Caki2 (cell line): Measurements from ENCODE around the gene ARHGAP45. TPM values are rescaled to one million over a fixed set of nuclear protein-coding genes. Genes with fewer than 3 reads are reported as not detected.

ENCODE experiments used
- DNase-seq: peaks from one replicate; pipeline ENCODE4 v3.0.0-alpha.2; 2015; ENCODE audit warnings: low read depth
- in situ Hi-C: cut with HindIII; loops from 2 replicates; pipeline ENCODE4 v1.10.0; 2016; ENCODE audit warnings: low sequenced_read_pairs, low pct_unique_long_range_greater_than_20kb, mixed read lengths
- total RNA-seq: library from RNA; depleted of rRNA; stranded (reverse); fragments of >200 nt; shearing (Covaris generic); gene quantifications from 2 replicates; pipeline ENCODE4 v1.2.3, GENCODE V29; 2014; ENCODE audit warnings: low replicate concordance

ARHGAP45 gene
- total RNA-seq, 1 experiment from 2014 or later = 17.3 TPM

DNA sequence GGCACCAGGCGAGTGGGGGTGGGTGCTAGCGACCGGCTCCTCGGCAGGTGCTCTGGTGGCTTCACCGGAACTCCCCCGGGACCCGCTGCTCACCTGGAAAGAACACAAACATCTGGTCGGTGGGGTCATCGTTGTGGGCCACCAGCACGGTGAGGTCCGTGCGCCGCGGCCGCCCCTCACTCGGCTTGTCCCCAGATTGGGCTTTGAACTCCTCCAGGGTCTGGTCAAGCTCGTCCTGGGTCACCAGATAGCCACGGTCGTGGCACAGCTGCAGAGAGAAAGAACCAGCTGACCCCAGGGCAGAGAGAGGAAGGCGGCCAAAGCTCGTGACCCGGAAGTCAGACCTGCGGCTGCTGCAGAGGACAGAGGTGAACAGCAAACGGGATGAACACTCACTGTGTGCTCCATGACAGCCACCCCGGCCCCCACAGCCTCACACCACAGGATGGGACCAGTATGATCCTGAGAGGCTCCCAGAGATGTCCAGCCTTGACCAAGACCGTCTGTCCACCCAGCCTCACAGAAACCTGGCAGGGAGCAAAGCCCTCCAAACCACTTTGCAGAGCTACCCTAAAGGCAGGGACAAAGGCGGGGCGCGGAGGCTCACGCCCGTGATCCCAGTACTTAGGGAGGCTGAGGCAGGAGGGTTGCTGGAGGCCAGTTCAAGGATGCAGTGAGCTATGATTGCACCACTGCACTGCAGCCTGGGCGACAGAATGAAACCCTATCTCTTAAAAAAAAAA lies 27.0 kb downstream of the ARHGAP45 start:
- in situ Hi-C loops = no loop called here

DNA sequence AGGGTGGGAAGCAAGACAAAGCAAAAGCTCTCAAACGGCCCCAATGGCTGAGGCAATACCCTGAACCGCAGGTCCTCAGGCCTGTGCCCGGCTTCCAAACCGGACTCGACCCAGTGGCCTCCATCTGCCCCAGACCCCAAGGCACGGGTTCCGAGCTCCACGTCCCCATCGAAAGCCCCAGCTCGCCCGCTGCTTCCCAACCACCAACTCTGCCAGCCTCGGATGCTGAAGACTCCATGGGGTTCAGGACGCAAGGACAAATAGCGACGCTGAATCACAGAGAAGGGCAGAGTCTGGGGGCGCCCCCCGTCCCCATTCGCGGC lies 27.6 kb downstream of the ARHGAP45 start:
- in situ Hi-C loops = no loop called here
- DNase-seq = no peak

More for the DNA sequence above, 27.0 kb downstream of the ARHGAP45 start:
- no peak for DNase-seq

DNA sequence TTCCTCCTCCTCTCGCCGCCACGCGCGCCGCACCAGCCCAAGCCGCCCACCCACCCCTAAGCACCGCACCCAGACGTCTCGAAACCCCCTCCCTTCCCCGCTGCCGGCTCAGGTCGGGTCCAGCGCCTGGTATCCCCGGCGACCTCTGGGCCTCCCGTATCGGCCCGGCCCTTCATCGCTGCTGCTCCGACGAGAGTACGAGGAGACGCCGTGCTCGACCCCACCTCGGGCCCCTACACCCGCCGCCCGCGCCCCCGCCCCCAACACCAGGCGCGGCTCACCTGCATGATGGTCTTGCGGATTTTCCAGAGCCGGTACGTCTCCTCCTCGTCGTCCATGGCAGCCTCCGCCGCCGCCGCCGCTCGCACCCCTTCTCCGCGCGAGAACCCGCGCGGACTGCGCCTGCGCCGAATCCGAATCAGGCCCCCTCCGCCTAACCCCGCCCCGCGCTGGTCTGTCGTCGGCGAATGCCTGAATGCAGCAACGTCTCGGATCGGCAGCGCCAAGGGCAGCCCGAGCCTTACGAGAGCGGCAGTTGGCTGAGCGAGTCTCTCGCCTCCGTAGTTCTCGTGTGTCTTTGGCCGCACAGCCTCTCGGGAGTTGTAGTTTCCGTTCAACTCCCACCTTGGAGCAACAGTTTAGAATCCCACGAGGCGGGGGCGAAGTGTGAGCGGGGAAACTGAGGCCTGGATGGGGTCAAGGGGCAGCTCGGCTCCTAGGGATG lies 28.2 kb downstream of the ARHGAP45 start, which contains the start of gene POLR2E:
Gene POLR2E, minus strand, starts transcription at position 398 of the 724 bp plus-strand sequence. Its CDS starts 60 bp downstream, at position 338.
- in situ Hi-C loops = no loop called here
- peak; percentile 88 for DNase-seq

- no peak for DNase-seq
These were observed 30.8 kb downstream of the ARHGAP45 start for GRCh38 chr19:1097810-1098176.

DNA sequence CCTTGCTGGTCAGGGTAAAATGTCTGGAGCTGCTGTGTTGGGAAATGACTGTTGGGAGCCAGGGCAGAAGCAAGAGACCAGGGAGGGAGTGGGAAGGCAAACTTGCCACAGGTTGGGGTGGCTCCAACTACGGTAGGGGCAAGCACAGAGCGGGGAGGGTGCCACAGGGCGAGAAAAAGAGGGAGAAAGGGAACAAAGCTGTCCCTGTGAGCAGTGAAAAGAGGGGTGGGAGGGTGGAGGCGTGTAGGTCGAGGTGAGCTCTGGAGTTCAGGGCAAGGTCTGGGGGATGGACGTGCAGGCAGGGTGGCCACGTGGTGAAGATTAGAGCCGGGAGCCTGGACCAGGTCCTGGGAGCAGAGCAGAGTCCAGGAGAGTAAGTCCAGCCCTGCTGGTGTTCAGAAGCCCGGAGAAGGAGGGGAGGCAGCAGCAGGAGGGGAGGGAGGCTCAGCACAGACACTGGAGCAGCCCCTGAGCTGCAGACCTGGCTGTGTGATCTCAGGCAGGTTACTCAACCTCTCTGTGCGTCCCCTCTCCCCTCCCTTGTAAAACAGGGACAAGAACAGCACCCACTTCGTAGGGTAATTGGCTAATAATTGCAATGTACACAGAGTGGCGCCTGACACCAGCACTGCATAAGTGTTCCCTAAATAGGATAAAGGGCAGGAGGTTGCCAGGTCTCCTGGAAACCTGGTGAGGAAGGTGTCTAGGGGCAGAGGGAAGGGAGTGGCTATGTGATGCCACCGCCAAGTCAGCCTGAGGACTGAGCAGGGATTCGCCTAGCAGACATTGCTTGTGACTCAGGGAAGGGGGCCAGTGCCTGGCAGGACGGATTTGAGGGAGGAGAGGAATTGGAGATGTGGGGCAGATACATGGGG lies 31.4 kb downstream of the ARHGAP45 start:
- in situ Hi-C loops = no loop called here
- peak; percentile 73 for DNase-seq

More at GRCh38 chr19:1097810-1098176, 30.8 kb downstream of the ARHGAP45 start:
- in situ Hi-C loops = no loop called here

- in situ Hi-C loops = no loop called here
- no peak for DNase-seq
These were observed 34.4 kb downstream of the ARHGAP45 start for GRCh38 chr19:1101337-1101698.

GRCh38 chr19:1102407-1103131 lies 35.6 kb downstream of the ARHGAP45 start:
- in situ Hi-C loops = no loop called here
- DNase-seq = peak; percentile 94

GRCh38 chr19:1103132-1103707 lies 36.3 kb downstream of the ARHGAP45 start:
- no peak for DNase-seq
- in situ Hi-C loops = no loop called here

DNA sequence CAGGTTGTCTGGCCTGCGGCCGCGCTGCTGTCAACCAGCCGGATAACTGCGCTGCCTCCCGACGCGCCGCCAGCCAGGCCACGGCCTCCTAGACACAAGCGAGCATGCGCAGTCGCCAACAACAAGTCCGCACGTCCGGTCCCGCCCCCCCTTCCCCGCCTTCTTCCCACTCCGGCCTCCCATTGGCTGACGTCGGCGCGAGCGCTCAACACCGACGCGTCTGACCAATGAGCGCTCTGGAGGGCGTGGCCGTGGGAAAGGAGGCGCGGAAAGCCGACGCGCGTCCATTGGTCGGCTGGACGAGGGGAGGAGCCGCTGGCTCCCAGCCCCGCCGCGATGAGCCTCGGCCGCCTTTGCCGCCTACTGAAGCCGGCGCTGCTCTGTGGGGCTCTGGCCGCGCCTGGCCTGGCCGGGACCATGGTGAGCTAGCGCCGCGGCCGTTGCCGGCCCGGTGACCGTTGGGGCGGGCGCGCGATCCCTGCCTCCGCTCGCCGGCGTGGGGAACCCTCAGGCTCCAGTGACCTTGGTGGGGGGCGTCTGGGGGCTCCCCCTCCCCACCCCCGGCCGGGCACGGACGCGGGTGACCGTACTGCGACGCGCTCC lies 36.8 kb downstream of the ARHGAP45 start, which contains the start of gene GPX4:
Gene GPX4, plus strand, starts transcription at position 287 of the 603 bp plus-strand sequence. Its CDS starts 50 bp downstream, at position 337.
- in situ Hi-C loops = no loop called here
- DNase-seq = peak; percentile 97

DNA sequence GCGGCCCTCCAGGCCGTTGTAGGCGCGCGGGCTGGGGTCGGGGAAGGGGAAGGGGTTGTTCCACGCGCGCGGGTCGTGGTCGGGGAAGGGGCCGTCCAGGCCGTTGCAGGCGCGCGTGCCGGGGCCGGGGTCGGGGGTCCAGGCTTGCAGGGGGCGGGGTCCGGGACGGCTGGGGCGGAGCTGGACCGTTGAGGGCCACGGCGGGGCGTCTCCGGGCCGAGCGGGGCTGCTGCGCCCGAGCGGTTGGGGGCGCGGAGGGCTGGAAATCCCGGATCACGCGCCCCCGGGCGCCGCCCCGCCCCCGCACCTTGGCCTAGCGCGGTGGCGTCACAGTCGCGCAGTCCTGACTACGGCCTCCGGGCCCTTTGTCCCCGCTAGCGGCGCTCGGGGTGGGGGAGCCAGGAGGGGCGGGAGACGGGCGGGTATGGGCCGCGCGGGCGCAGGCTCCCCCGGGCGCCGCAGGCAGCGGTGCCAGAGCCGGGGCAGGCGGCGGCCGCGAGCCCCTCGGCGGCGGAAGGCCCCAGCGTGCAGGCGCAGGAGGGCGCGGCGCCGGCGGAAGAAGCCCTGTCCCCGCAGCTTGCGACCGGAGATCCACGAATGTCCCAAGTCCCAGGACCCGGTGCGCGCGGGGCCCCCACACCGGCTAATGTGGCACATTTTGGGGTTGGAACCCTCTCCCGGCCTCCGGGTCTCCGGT lies 37.5 kb downstream of the ARHGAP45 start:
- in situ Hi-C loops = no loop called here
- DNase-seq = peak; percentile 63

GRCh38 chr19:1105008-1105872 lies 38.3 kb downstream of the ARHGAP45 start:
- DNase-seq = no peak
- in situ Hi-C loops = no loop called here

DNA sequence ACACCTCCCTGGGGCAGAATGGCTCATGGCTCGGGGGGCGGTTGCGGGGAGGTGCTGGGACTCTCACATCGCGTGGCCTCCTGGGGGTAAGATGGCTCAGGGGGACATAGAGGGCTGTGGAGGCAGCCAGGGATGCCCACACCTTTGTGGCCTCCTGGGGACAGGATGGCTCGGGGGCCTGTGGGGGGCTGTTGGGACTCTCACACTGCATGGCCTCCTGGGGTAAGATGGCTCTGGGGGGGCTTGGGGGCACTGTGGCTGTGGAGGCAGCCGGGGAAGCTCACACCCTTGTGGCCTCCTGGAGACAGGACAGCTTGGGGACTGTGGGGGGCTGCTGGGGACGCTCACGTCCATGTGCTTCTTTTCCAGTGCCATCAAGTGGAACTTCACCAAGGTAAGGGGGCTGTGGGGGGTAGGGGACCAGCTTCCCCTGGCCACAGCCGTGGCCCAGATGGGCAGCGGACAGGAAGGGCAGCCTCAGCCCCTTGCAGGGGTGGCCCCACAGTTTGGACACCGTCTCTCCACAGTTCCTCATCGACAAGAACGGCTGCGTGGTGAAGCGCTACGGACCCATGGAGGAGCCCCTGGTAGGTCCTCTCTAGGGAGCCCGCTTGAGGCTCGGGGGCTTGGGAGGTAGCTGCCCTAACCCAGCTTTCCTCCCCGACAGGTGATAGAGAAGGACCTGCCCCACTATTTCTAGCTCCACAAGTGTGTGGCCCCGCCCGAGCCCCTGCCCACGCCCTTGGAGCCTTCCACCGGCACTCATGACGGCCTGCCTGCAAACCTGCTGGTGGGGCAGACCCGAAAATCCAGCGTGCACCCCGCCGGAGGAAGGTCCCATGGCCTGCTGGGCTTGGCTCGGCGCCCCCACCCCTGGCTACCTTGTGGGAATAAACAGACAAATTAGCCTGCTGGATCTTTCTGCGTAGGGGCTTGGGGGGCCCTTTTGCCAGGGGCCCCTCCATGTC lies 39.2 kb downstream of the ARHGAP45 start:
- in situ Hi-C loops = no loop called here
- DNase-seq = no peak

DNA sequence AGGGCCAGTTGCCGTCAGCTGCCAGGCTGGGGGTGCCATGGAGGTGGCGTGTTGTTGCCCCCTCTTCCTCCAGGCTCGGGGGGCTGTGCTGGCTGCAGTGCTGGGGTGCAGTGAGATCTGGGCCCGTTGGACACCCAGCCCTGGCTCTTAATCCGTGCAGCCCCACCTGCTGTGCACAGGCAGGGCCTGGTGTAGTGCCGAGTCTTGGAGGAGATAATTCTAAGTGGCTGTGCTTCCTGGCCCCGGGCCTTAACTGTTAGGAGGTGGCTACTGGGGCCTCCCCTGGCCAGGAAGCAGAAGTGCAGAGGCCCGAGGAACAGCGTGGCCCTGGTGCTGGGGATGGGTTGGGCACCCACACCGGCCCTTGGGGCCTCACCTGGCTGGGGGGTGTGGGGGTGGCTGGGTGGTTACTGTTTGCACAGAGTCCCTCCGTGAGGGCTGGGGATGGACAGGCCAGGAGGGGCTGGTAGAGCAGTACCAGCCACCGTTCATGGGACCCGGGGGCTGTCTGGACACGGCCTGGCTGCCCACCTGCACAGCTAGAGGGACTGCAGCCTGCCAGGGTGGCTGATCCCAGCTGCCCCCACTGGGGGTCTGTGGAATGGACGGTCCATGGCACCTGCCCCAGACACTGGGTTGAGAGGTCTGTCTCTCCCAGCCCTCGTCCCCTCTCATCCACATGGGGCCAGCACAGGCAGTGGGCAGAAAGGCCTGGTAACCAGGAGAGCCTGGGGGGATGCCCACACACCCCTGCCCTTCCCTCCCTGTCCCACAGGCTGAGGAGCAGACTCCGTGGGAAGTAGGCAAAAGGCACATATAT lies 40.1 kb downstream of the ARHGAP45 start:
- in situ Hi-C loops = no loop called here
- DNase-seq = peak; percentile 47

DNA sequence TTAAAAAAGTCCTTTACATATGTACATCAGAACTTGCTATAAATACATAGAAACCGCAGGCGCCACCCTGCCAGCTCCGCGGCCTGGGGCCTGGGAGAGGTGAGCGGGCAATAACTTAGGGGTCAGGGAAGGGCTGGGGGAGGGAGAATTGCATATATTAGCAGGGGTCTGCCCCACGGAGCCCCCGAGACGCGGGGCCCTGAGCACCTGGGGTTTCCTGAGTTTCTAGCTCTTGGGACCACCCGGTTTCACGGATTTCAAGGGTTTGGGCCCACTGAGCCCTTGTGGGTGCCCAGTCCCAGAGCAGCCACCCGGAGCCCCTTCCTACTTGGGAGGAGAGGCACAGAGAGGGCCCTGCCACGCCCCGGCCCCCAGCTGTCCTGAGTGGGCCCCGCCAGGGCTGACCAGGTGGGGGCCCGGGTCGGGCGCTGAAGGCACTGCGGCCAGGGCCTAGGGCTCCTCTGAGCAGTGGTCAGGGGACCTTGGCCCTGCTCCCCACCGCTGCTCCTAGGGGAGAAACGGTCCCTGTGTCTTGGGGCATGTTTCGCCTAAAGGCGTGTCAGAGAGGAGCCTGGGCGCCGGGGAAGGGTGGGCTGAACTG lies 40.8 kb downstream of the ARHGAP45 start:
- in situ Hi-C loops = no loop called here

More for the DNA sequence above, 40.8 kb downstream of the ARHGAP45 start:
- DNase-seq = no peak
